GM12873 (cell line): ENCODE results near the gene RAPGEF2.

Experiments used
- CTCF ChIP-seq: IDR thresholded peaks from 2 replicates; pipeline ENCODE4 v1.5.1; 2012; ENCODE audit warnings: low read depth, mild to moderate bottlenecking, moderate library complexity, low read length, control low read depth; ENCODE audit not compliant: insufficient read depth; ENCODE audit errors: missing control alignments

Gene RAPGEF2

GRCh38 chr4:159396151-159396550, 293.3 kb downstream of the RAPGEF2 start:
- no peak for TF ChIP-seq CTCF

GRCh38 chr4:159398236-159398638, 295.4 kb downstream of the RAPGEF2 start:
- no peak for TF ChIP-seq CTCF

- TF ChIP-seq CTCF: no peak
Measured at GRCh38 chr4:159400558-159401225, 297.8 kb downstream of the RAPGEF2 start.

- no peak for TF ChIP-seq CTCF
Measured at GRCh38 chr4:159401226-159401712, 298.4 kb downstream of the RAPGEF2 start.

- TF ChIP-seq CTCF: no peak
Measured at GRCh38 chr4:159401791-159402380, 299.0 kb downstream of the RAPGEF2 start.
